IPS DF 6.9 (cell line): Measurements from ENCODE around the gene CNPY4.
"Not testable (repeated sequence)": the region's sequence is repeated elsewhere in the genome, so short reads cannot be mapped to it uniquely, and the experiment has no call there.

Experiments
- DNase-seq: peaks from one replicate; pipeline ENCODE4 v3.0.0-alpha.2; 2013; ENCODE audit warnings: low read depth, low spot score
- H3K27ac ChIP-seq: one replicate; pipeline ENCODE4 v1.5.1; 2013; ENCODE audit warnings: low read length, control low read depth
- H3K27me3 ChIP-seq: 2 replicates; pipeline ENCODE4 v1.6.1; 2013; ENCODE audit warnings: mild to moderate bottlenecking, low read length; ENCODE audit not compliant: control insufficient read depth, insufficient read depth
- H3K36me3 ChIP-seq: 2 replicates; pipeline ENCODE4 v1.6.1; 2013; ENCODE audit warnings: low read length; ENCODE audit not compliant: control insufficient read depth, insufficient read depth
- H3K4me1 ChIP-seq: 2 replicates; pipeline ENCODE4 v1.6.1; 2013; ENCODE audit warnings: low read length; ENCODE audit not compliant: control insufficient read depth, insufficient read depth
- H3K4me3 ChIP-seq: 2 replicates; pipeline ENCODE4 v1.5.1; 2013; ENCODE audit warnings: mild to moderate bottlenecking, low read length
- H3K9me3 ChIP-seq: 2 replicates; pipeline ENCODE4 v1.6.1; 2013; ENCODE audit warnings: low read length, inconsistent platforms; ENCODE audit not compliant: control insufficient read depth, insufficient read depth
- WGBS: extraction: QIAGEN DNeasy Blood & Tissue Kit; methylation state at CpG from one replicate; pipeline ENCODE4 v1.1.7; 2013; ENCODE audit warnings: mixed read lengths, missing lambda C conversion rate; ENCODE audit not compliant: insufficient read length, insufficient coverage; 5-methylcytosine and 5-hydroxymethylcytosine counted together

CNPY4 gene

GRCh38 chr7:100130220-100130607 lies 10.8 kb downstream of the CNPY4 start:
- H3K27ac ChIP-seq, DNase-seq, H3K4me1 ChIP-seq, H3K27me3 ChIP-seq, H3K9me3 ChIP-seq, H3K36me3 ChIP-seq, H3K4me3 ChIP-seq: not testable (repeated sequence)
- no CpG with 5 or more reads among the region's 1 CpG for WGBS

DNA sequence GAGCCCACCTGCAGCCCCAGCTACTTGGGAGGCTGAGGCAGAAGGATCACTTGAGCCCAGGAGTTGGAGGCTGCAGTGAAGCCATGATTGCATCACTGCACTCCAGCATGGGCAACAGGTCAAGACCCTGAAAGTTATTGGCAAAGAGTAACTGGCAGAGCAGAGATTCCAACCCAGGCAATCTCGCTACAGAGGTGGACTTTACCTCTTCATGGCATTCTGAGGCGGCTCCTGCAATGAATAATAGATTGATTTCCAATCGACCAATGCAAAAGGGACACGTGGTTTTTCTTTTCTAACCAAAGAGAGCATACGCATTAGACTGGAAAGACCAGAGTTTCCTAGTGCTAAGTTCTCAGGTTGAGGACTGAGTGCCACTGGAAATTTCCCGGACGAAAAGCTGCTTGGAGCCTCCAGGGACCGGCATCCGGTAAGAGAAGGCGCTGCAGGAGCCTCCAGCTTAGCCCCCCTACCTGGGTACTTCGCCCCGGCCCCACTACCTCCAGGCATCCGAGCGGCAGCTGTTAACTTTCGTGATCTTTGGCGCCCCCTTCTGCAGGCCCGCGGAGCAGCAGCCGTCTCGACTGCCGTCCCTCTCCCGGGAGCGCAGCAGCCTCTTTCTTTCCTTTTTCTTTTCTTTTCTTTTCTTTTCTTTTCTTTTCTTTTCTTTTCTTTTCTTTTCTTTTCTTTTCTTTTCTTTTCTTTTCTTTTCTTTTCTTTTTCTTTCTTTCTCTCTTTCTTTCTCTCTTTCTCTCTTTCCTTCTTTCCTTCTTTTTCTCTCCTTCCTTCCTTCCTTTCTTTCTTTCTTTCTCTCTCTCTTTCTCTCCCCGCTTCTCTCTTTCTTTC lies 11.4 kb downstream of the CNPY4 start:
- no peaks in the 10 kb centered on the region for H3K27me3 ChIP-seq
- H3K27ac ChIP-seq = no peak overlapping the region
- no peaks in the 10 kb centered on the region for H3K36me3 ChIP-seq
- no peak overlapping the region for H3K4me3 ChIP-seq
- no peaks in the 10 kb centered on the region for H3K4me1 ChIP-seq
- peak; percentile 55 for DNase-seq
- no CpG with 5 or more reads among the region's 24 CpGs for WGBS
- no peaks in the 10 kb centered on the region for H3K9me3 ChIP-seq

DNA sequence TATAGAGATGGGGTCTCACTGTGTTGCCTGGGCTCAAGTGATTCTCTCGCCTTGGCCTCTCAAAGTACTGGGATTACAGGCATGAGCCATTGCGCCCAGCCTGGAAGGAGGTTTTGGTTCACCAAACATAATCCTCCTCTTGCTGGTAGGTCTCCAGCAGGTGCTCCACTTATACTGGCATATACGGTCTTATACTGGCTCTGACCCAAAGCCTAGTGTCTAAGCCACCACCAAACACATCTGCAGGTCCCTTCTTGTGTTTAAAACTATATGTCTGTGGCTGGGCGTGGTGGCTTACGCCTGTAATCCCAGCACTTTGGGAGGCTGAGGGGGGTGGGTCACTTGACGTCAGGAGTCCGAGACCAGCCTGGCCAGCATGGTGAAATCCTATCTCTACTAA lies 12.7 kb downstream of the CNPY4 start:
- no peaks in the 10 kb centered on the region for H3K9me3 ChIP-seq
- no CpG with 5 or more reads among the region's 7 CpGs for WGBS
- H3K27me3 ChIP-seq = no peaks in the 10 kb centered on the region
- H3K4me1 ChIP-seq = no peaks in the 10 kb centered on the region
- H3K27ac ChIP-seq = no peak overlapping the region
- no peak overlapping the region for H3K4me3 ChIP-seq
- DNase-seq = no peak
- no peaks in the 10 kb centered on the region for H3K36me3 ChIP-seq

GRCh38 chr7:100132697-100133151 lies 13.3 kb downstream of the CNPY4 start:
- Histone ChIP-seq H3K27me3 (no peaks in the 10 kb centered on the region), H3K36me3 (no peaks in the 10 kb centered on the region), H3K27ac (no peak overlapping the region), H3K4me3 (no peak overlapping the region), H3K4me1 (no peaks in the 10 kb centered on the region), H3K9me3 (no peaks in the 10 kb centered on the region)
- DNase-seq = no peak
- WGBS = no CpG with 5 or more reads among the region's 3 CpGs

- Histone ChIP-seq H3K27me3 (no peaks in the 10 kb centered on the region), H3K4me1 (no peaks in the 10 kb centered on the region), H3K4me3 (no peak overlapping the region), H3K36me3 (no peaks in the 10 kb centered on the region), H3K27ac (no peak overlapping the region), H3K9me3 (no peaks in the 10 kb centered on the region)
- DNase-seq = no peak
- WGBS = no CpG with 5 or more reads among the region's 13 CpGs
These were observed 18.7 kb downstream of the CNPY4 start for GRCh38 chr7:100137851-100138760.

GRCh38 chr7:100141555-100141949 lies 22.1 kb downstream of the CNPY4 start:
- no CpG with 5 or more reads among the region's 3 CpGs for WGBS

DNA sequence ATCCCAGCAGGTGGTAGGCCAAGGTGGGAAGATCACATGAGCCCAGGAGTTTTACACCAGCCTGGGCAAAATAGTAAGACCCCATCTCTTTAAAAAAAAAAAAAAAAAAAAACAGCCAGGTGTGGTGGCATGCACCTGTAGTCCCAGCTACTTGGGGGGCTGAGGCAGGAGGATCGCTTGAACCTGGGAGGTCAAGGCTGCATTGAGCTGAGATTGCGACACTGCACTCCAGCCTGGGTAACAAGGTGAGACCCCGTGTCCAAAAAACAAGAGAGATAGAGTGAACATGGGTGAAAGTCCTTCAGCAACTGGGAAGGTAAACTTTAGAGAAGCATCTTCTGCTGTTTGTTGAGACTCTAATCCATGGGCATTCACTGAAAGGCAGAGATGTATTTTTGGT lies 23.0 kb downstream of the CNPY4 start:
- Histone ChIP-seq H3K4me1 (no peaks in the 10 kb centered on the region), H3K27ac (no peak overlapping the region), H3K9me3 (no peaks in the 10 kb centered on the region), H3K27me3 (no peaks in the 10 kb centered on the region), H3K36me3 (no peaks in the 10 kb centered on the region), H3K4me3 (no peak overlapping the region)
- WGBS = no CpG with 5 or more reads among the region's 3 CpGs
- no peak for DNase-seq

More at GRCh38 chr7:100141555-100141949, 22.1 kb downstream of the CNPY4 start:
- Histone ChIP-seq H3K27me3 (no peaks in the 10 kb centered on the region), H3K36me3 (no peaks in the 10 kb centered on the region), H3K27ac (no peak overlapping the region), H3K9me3 (no peaks in the 10 kb centered on the region), H3K4me1 (no peaks in the 10 kb centered on the region), H3K4me3 (no peak overlapping the region)
- no peak for DNase-seq

DNA sequence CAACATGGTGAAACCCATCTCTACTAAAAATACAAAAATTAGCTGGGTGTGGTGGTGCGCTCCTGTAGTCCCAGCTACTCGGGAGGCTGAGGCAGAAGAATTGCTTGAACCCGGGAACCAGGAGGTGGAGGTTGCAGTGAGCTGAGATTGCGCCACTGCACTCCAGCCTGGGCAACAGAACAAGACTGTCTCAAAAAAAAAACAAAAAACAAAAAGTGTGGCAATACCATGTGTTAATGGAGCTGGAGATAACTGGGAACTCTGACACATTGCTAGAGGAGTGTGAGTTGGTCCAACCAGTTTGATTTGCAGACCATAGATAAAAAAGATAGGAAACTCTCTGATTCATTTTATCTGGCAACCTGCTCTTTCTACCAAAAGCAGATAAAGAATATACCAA lies 26.9 kb downstream of the CNPY4 start:
- H3K27me3 ChIP-seq, H3K4me3 ChIP-seq, H3K9me3 ChIP-seq, DNase-seq, H3K4me1 ChIP-seq, H3K27ac ChIP-seq, H3K36me3 ChIP-seq: not testable (repeated sequence)
- WGBS = no CpG with 5 or more reads among the region's 4 CpGs

DNA sequence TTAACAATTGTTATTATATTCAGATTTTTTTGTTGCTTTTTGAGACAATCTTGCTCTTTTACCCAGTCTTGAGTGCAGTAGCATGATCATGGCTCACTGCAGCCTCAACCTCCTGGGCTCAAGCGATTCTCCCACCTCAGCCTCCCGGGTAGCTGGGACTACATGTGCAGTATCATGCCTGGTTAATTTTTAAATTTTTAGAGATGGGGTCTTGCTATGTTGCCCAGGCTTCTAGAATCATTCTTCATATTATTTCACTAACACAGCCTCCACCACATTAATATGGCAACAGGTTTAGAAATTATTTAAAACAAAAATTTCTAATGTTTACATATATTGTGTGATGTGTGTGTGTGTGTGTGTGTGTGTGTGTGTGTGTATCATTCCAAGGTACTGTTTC lies 27.8 kb downstream of the CNPY4 start:
- no peak for DNase-seq
- no peaks in the 10 kb centered on the region for H3K36me3 ChIP-seq
- no peak overlapping the region for H3K4me3 ChIP-seq
- no peaks in the 10 kb centered on the region for H3K4me1 ChIP-seq
- no CpG with 5 or more reads among the region's 2 CpGs for whole genome bisulfite sequencing
- no peaks in the 10 kb centered on the region for H3K9me3 ChIP-seq
- no peaks in the 10 kb centered on the region for H3K27me3 ChIP-seq
- H3K27ac ChIP-seq = no peak overlapping the region

- Histone ChIP-seq H3K9me3 (no peaks in the 10 kb centered on the region), H3K4me1 (no peaks in the 10 kb centered on the region), H3K27ac (no peak overlapping the region), H3K27me3 (no peaks in the 10 kb centered on the region), H3K36me3 (0 out of 2 replicates have a peak, but pooled peaks cover under 1% of the 10 kb centered on the region), H3K4me3 (peak overlapping the region; percentile 6; the same call in 1 of the 2 replicates)
- no CpG with 5 or more reads among the region's 14 CpGs for WGBS
- DNase-seq = no peak
These were observed 28.8 kb downstream of the CNPY4 start for GRCh38 chr7:100148225-100148558.
